Fibroblast of lung (primary cell): ENCODE results near the gene PLXNA2. TPM values are rescaled to one million over a fixed set of nuclear protein-coding genes. Genes with fewer than 3 reads are reported as not detected.

ENCODE experiments used
- DNase-seq, 2 donors: peaks; one replicate each; pipeline versions ENCODE4 v3.0.0 to v3.0.0-alpha.2; 2010; ENCODE audit warnings: low read depth in 2 of 2
- H2AFZ ChIP-seq: 2 replicates; pipeline ENCODE4 v1.5.1; 2012; ENCODE audit warnings: low read length, control low read depth, inconsistent platforms
- H3K27ac ChIP-seq: 2 replicates; pipeline ENCODE4 v1.5.1; 2011; ENCODE audit warnings: low read length, control low read depth; ENCODE audit not compliant: insufficient read depth
- H3K27me3 ChIP-seq: 2 replicates; pipeline ENCODE4 v1.5.1; 2011; ENCODE audit warnings: mild to moderate bottlenecking, low read length; ENCODE audit not compliant: control insufficient read depth, insufficient read depth
- H3K36me3 ChIP-seq: 2 replicates; pipeline ENCODE4 v1.5.1; 2011; ENCODE audit warnings: low read length; ENCODE audit not compliant: control insufficient read depth, insufficient read depth
- H3K4me1 ChIP-seq: 2 replicates; pipeline ENCODE4 v1.5.1; 2011; ENCODE audit warnings: low read length; ENCODE audit not compliant: control insufficient read depth, insufficient read depth; ENCODE audit errors: extremely low read depth
- H3K4me2 ChIP-seq: 2 replicates; pipeline ENCODE4 v1.5.1; 2011; ENCODE audit warnings: low read length, control low read depth; ENCODE audit not compliant: insufficient read depth; ENCODE audit errors: extremely low read depth
- H3K4me3 ChIP-seq, 4 experiments: fragments of 200-600 bp in 1 of 4; sonication (generic) in 1 of 4; replicated peaks in 1 of 4; 2 replicates each; pipeline ENCODE4 v1.5.1; 2011 to 2016; ENCODE audit warnings: low read length in 4 of 4, low read depth in 3 of 4, mild to moderate bottlenecking in 3 of 4, control low read depth in 2 of 4, inconsistent platforms in 1 of 4, mixed read lengths in 1 of 4; ENCODE audit not compliant: insufficient read depth in 1 of 4; ENCODE audit errors: control extremely low read depth in 1 of 4
- H3K79me2 ChIP-seq: 2 replicates; pipeline ENCODE4 v1.5.1; 2012; ENCODE audit warnings: mild to moderate bottlenecking, low read length, inconsistent platforms; ENCODE audit not compliant: control insufficient read depth, insufficient read depth
- H3K9ac ChIP-seq: 2 replicates; pipeline ENCODE4 v1.5.1; 2011; ENCODE audit warnings: mild to moderate bottlenecking, low read length, control low read depth; ENCODE audit not compliant: insufficient read depth
- H3K9me3 ChIP-seq: 2 replicates; pipeline ENCODE4 v1.5.1; 2012; ENCODE audit warnings: low read depth, low read length; ENCODE audit not compliant: control insufficient read depth, insufficient read depth
- H4K20me1 ChIP-seq: 2 replicates; pipeline ENCODE4 v1.5.1; 2011; ENCODE audit warnings: low read length; ENCODE audit not compliant: control insufficient read depth, insufficient read depth; ENCODE audit errors: extremely low read depth
- CTCF ChIP-seq, 2 donors: IDR thresholded peaks in 1 of 2; conservative IDR thresholded peaks in 1 of 2; 1 replicate in 1 of 2; 2 replicates in 1 of 2; pipeline ENCODE4 v1.5.1; 2011 to 2012; ENCODE audit warnings: low read length in 2 of 2, control low read depth in 1 of 2, inconsistent platforms in 1 of 2, low read depth in 1 of 2, mild to moderate bottlenecking in 1 of 2
- EZH2 ChIP-seq: IDR thresholded peaks from 2 replicates; pipeline ENCODE4 v1.5.1; 2012; ENCODE audit warnings: low read length, control low read depth, mild to moderate bottlenecking; ENCODE audit errors: missing control alignments
- polyA plus RNA-seq, 2 donors: library from polyadenylated mRNA; depleted of rRNA in 1 of 2; stranded (reverse) in 1 of 2; unstranded in 1 of 2; fragments of >200 nt; gene quantifications; 2 replicates each; pipeline ENCODE4 v1.2.1, GENCODE V29; 2011 to 2012; ENCODE audit warnings: missing spikeins in 1 of 2
- total RNA-seq: library from RNA; depleted of rRNA; stranded (reverse); fragments of >200 nt; gene quantifications from 2 replicates; pipeline ENCODE4 v1.2.1, GENCODE V29; 2014

PLXNA2 gene
- total and polyA plus RNA-seq, 2 donors (not counting 1 experiment from before 2014, with no cell fraction given), result 0.43 to 2.0 TPM

GRCh38 chr1:208264469-208265121 is 20.4 kb upstream of the PLXNA2 start:
- no peak overlapping the region for H3K4me2 ChIP-seq
- H3K9ac ChIP-seq, result no peak overlapping the region
- peak in 1 of 2 donors; percentile 23 for DNase-seq
- H2AFZ ChIP-seq, result no peak overlapping the region
- TF ChIP-seq CTCF (conservative IDR thresholded peaks at IDR 0.05 in 1 of 2, IDR thresholded peaks at IDR 0.05 in 1 of 2; ENCODE audit: low read depth in 1 of 2, low read length in 2 of 2) (no peak), EZH2 (no peak)
- no peak overlapping the region for H3K27ac ChIP-seq
- no peaks in the 10 kb centered on the region for H3K36me3 ChIP-seq
- H3K27me3 ChIP-seq, result peaks cover 10% of the 10 kb centered on the region
- H3K4me1 ChIP-seq, result no peaks in the 10 kb centered on the region
- no peaks in the 10 kb centered on the region for H3K9me3 ChIP-seq
- no peaks in the 10 kb centered on the region for H4K20me1 ChIP-seq
- H3K4me3 ChIP-seq, result no peak overlapping the region
- no peaks in the 10 kb centered on the region for H3K79me2 ChIP-seq

GRCh38 chr1:208261874-208262273 is 17.7 kb upstream of the PLXNA2 start:
- Histone ChIP-seq H4K20me1 (no peaks in the 10 kb centered on the region), H3K4me1 (no peaks in the 10 kb centered on the region), H3K9ac (no peak overlapping the region), H3K4me3 (no peak overlapping the region), H2AFZ (no peak overlapping the region), H3K27me3 (no peaks in the 10 kb centered on the region), H3K4me2 (no peak overlapping the region), H3K36me3 (no peaks in the 10 kb centered on the region), H3K27ac (no peak overlapping the region), H3K79me2 (no peaks in the 10 kb centered on the region), H3K9me3 (no peaks in the 10 kb centered on the region)
- TF ChIP-seq CTCF (conservative IDR thresholded peaks at IDR 0.05 in 1 of 2, IDR thresholded peaks at IDR 0.05 in 1 of 2; ENCODE audit: low read depth in 1 of 2, low read length in 2 of 2) (no peak), EZH2 (no peak)
- no peak for DNase-seq

- no peaks in the 10 kb centered on the region for H4K20me1 ChIP-seq
- H3K27ac ChIP-seq, result no peak overlapping the region
- no peak overlapping the region for H3K9ac ChIP-seq
- no peak for TF ChIP-seq CTCF (conservative IDR thresholded peaks at IDR 0.05 in 1 of 2, IDR thresholded peaks at IDR 0.05 in 1 of 2; ENCODE audit: low read depth in 1 of 2, low read length in 2 of 2)
- no peak for TF ChIP-seq EZH2
- H3K4me2 ChIP-seq, result no peak overlapping the region
- H3K4me3 ChIP-seq, result no peak overlapping the region
- H3K27me3 ChIP-seq, result no peaks in the 10 kb centered on the region
- no peaks in the 10 kb centered on the region for H3K79me2 ChIP-seq
- no peak for DNase-seq
- no peaks in the 10 kb centered on the region for H3K4me1 ChIP-seq
- no peak overlapping the region for H2AFZ ChIP-seq
- H3K9me3 ChIP-seq, result no peaks in the 10 kb centered on the region
- no peaks in the 10 kb centered on the region for H3K36me3 ChIP-seq
Measured at GRCh38 chr1:208258277-208258676, 14.1 kb upstream of the PLXNA2 start.
